OCI-LY3 (cell line): ENCODE results near the gene CENPB.

Source experiments
- CTCF ChIP-seq: fragments of 200-600, 300-600 bp; sonication (generic); IDR thresholded peaks from 2 replicates; pipeline ENCODE4 v1.5.1; 2014; ENCODE audit warnings: antibody characterized with exemption, low read length, low read depth
- EZH2phosphoT487 ChIP-seq: fragments of 200-600 bp; shearing (Covaris generic); IDR thresholded peaks from 2 replicates; pipeline ENCODE4 v1.6.1; 2018; ENCODE audit warnings: antibody characterized with exemption, mixed run types, low read depth

- TF ChIP-seq CTCF (no peak), EZH2phosphoT487 (no peak)
These were observed 14.9 kb downstream of the CENPB start for GRCh38 chr20:3771552-3772058.
